Stomach (tissue), 9 donors: Measurements from ENCODE around the gene MXI1. TPM values are rescaled to one million over a fixed set of nuclear protein-coding genes. Genes with fewer than 3 reads are reported as not detected.

ENCODE experiments used
- DNase-seq, 2 donors: peaks; one replicate each; pipeline versions ENCODE4 v3.0.0 to v3.0.0-alpha.2; 2013 to 2019
- H3K27ac ChIP-seq, 5 donors: fragments of 200-600 bp in 4 of 5; sonication (generic) in 4 of 5; one replicate each; pipeline ENCODE4 v1.5.1; 2013 to 2019; ENCODE audit warnings: mild to moderate bottlenecking in 1 of 5, moderate library complexity in 1 of 5
- H3K27me3 ChIP-seq, 3 donors: fragments of 200-600 bp; sonication (generic); one replicate each; pipeline ENCODE4 v1.5.1; 2017 to 2019; ENCODE audit warnings: mixed run types in 1 of 3
- H3K36me3 ChIP-seq, 4 donors: fragments of 200-600 bp; sonication (generic); 1 replicate in 3 of 4; 2 replicates in 1 of 4; pipeline ENCODE4 v1.5.1; 2016 to 2019
- H3K4me1 ChIP-seq, 4 donors: fragments of 200-600 bp; sonication (generic); one replicate each; pipeline ENCODE4 v1.5.1; 2016 to 2019
- H3K4me3 ChIP-seq, 4 donors: fragments of 200-600 bp; sonication (generic) in 3 of 4; one replicate each; pipeline ENCODE4 v1.5.1; 2016 to 2019; ENCODE audit warnings: mild to moderate bottlenecking in 1 of 4
- H3K9me3 ChIP-seq, 4 donors: fragments of 200-600 bp; sonication (generic); one replicate each; pipeline ENCODE4 v1.5.1; 2016 to 2019
- CTCF ChIP-seq, 7 experiments: fragments of 450-650 bp in 4 of 7; fragments of 200-600 bp in 3 of 7; sonication (generic) in 3 of 7; IDR thresholded peaks; one replicate each; pipeline ENCODE4 v1.5.1; 2016 to 2019; ENCODE audit warnings: antibody characterized with exemption in 7 of 7, control low read depth in 2 of 7, mild to moderate bottlenecking in 1 of 7
- EP300 ChIP-seq: sonication (generic); formaldehyde crosslinking; IDR thresholded peaks from one replicate; pipeline ENCODE4 v1.6.1; 2017; ENCODE audit warnings: antibody characterized with exemption
- POLR2A ChIP-seq, 4 donors: fragments of 450-650 bp; IDR thresholded peaks; one replicate each; pipeline ENCODE4 v1.6.1; 2016; ENCODE audit warnings: antibody characterized with exemption in 4 of 4, control low read depth in 2 of 4, mild to moderate bottlenecking in 1 of 4, moderate library complexity in 1 of 4
- POLR2AphosphoS5 ChIP-seq, 3 donors: sonication (generic); formaldehyde crosslinking; IDR thresholded peaks; one replicate each; pipeline ENCODE4 v1.6.1; 2016; ENCODE audit warnings: antibody characterized with exemption in 3 of 3
- WGBS, 5 donors: extraction: QIAGEN DNeasy Blood & Tissue Kit in 3 of 5; methylation state at CpG; one replicate each; pipeline versions ENCODE4 v1.1.5 to v1.1.7; 2013 to 2018; 5-methylcytosine and 5-hydroxymethylcytosine counted together
- intact Hi-C: fragments of 100-400 bp; cut with DNase I; formaldehyde crosslinking; loops from one replicate; pipeline ENCODE4 v1.15.1; 2023; ENCODE audit warnings: low total_unique reads
- polyA plus RNA-seq, 3 donors: library from polyadenylated mRNA; stranded (reverse); fragments of 200-250 nt; gene quantifications; one replicate each; pipeline ENCODE4 v1.2.3, GENCODE V29; 2013
- total RNA-seq, 5 donors: library from RNA; depleted of rRNA; stranded (reverse); fragments of >200 nt; gene quantifications; one replicate each; pipeline versions ENCODE4 v1.1.0 to v1.2.3, GENCODE V29; 2014 to 2016
- donor health status: healthy with polysubstance abuse.
- donor health status: Bipolar disorder and iron deficiency.
- donor health status: healthy.

Gene MXI1
- total and polyA plus RNA-seq, 8 donors, result 3.5 to 163 (median 34.3) TPM

- Histone ChIP-seq H3K9me3 (no peaks in the 10 kb centered on the region), H3K27me3 (no peaks in the 10 kb centered on the region), H3K4me1 (peaks cover 0 to 12% (median 0%) of the 10 kb centered on the region in 4 donors), H3K36me3 (no peaks in the 10 kb centered on the region), H3K4me3 (no peak overlapping the region), H3K27ac (no peak overlapping the region)
- DNase-seq, result no peak
- 61 to 88% (median 82%) methylated on average over 2 of the region's 2 CpGs for WGBS, 5 donors
- intact Hi-C loops, result loop anchor here (5.0 kb wide), 1 partner anchor 235 kb away; no protein-coding TSS in a partner anchor
- no peak for TF ChIP-seq POLR2A (IDR thresholded peaks at IDR 0.05)
- no peak for TF ChIP-seq EP300
These were observed 104.8 kb downstream of the MXI1 start for GRCh38 chr10:110312206-110312605.

- no peak overlapping the region for H3K27ac ChIP-seq
- no peak for TF ChIP-seq EP300
- no peak for TF ChIP-seq POLR2AphosphoS5 (IDR thresholded peaks at IDR 0.05)
- TF ChIP-seq POLR2A (IDR thresholded peaks at IDR 0.05), result no peak
- TF ChIP-seq CTCF (IDR thresholded peaks at IDR 0.05), result no peak
- H3K9me3 ChIP-seq, result no peaks in the 10 kb centered on the region
- no peak overlapping the region for H3K4me3 ChIP-seq
- intact Hi-C loops, result loop anchor here (5.0 kb wide), 1 partner anchor 234 kb away; no protein-coding TSS in a partner anchor
- peaks cover 0 to 4% (median 0%) of the 10 kb centered on the region in 3 donors for H3K27me3 ChIP-seq
- no peak for DNase-seq
- peaks cover 0 to 12% (median 0%) of the 10 kb centered on the region in 4 donors for H3K4me1 ChIP-seq
- no peaks in the 10 kb centered on the region for H3K36me3 ChIP-seq
- 36 to 63% (median 53%) methylated on average over 2 of the region's 2 CpGs for WGBS, 5 donors
These were observed 106.3 kb downstream of the MXI1 start for GRCh38 chr10:110313674-110314073.

- H3K27ac ChIP-seq, result no peak overlapping the region
- intact Hi-C loops, result no loop called here
- TF ChIP-seq CTCF (IDR thresholded peaks at IDR 0.05), result no peak
- H3K4me3 ChIP-seq, result no peak overlapping the region
- H3K27me3 ChIP-seq, result peaks cover 0 to 4% (median 0%) of the 10 kb centered on the region in 3 donors
- no peaks in the 10 kb centered on the region for H3K36me3 ChIP-seq
- H3K4me1 ChIP-seq, result peaks cover 0 to under 1% (median 0%) of the 10 kb centered on the region in 4 donors
- 87 to 90% (median 89%) methylated on average over 15 of the region's 15 CpGs for WGBS, 5 donors
- no peak for DNase-seq
- H3K9me3 ChIP-seq, result peaks cover 0 to 20% (median 14%) of the 10 kb centered on the region in 4 donors
These were observed 110.8 kb downstream of the MXI1 start for GRCh38 chr10:110317866-110318850.

GRCh38 chr10:110321869-110322620, 114.6 kb downstream of the MXI1 start:
- intact Hi-C loops, result no loop called here

More at GRCh38 chr10:110321869-110322620, 114.6 kb downstream of the MXI1 start:
- TF ChIP-seq EP300 (no peak), POLR2A (IDR thresholded peaks at IDR 0.05) (no peak), CTCF (IDR thresholded peaks at IDR 0.05) (no peak), POLR2AphosphoS5 (IDR thresholded peaks at IDR 0.05) (no peak)
- no peaks in the 10 kb centered on the region for H3K36me3 ChIP-seq
- peaks cover 0 to 4% (median 0%) of the 10 kb centered on the region in 3 donors for H3K27me3 ChIP-seq
- H3K9me3 ChIP-seq, result peaks cover 0 to 20% (median 14%) of the 10 kb centered on the region in 4 donors
- no peak for DNase-seq
- WGBS, 5 donors, result 88 to 94% (median 90%) methylated on average over 6 of the region's 6 CpGs
- peaks cover 0 to 7% (median 0%) of the 10 kb centered on the region in 4 donors for H3K4me1 ChIP-seq
- H3K4me3 ChIP-seq, result no peak overlapping the region
- H3K27ac ChIP-seq, result no peak overlapping the region
